ENCODE measurements around the gene SORCS2.

Gene SORCS2

DNA sequence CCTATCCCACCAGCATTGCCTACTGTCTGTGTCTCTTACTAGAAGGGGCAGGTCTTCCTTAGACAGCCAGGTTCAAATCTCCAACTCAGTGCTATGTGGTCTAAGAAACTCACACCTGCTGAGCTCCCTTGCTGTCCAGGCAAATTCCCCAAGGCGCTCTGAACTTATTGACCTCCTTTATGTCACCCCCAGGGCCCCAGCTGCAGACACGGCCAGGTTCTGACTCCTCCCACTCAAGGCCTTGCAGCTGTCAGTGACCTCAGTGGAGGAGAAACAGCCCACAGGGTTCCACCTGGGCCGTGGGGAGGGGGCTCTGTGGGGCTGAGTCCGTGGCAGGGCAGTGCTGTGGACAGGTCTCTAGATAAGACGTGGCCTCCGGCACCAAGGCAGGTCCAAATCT lies 284.5 kb downstream of the SORCS2 start:
- no peaks in the 10 kb centered on the region; the same call in 1 of the 2 replicates for H3K27me3 ChIP-seq (replicated peaks; ENCODE audit: control insufficient read depth, insufficient read depth, low read length)
- TF ChIP-seq, protein P1, sequence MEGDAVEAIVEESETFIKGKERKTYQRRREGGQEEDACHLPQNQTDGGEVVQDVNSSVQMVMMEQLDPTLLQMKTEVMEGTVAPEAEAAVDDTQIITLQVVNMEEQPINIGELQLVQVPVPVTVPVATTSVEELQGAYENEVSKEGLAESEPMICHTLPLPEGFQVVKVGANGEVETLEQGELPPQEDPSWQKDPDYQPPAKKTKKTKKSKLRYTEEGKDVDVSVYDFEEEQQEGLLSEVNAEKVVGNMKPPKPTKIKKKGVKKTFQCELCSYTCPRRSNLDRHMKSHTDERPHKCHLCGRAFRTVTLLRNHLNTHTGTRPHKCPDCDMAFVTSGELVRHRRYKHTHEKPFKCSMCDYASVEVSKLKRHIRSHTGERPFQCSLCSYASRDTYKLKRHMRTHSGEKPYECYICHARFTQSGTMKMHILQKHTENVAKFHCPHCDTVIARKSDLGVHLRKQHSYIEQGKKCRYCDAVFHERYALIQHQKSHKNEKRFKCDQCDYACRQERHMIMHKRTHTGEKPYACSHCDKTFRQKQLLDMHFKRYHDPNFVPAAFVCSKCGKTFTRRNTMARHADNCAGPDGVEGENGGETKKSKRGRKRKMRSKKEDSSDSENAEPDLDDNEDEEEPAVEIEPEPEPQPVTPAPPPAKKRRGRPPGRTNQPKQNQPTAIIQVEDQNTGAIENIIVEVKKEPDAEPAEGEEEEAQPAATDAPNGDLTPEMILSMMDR (IDR thresholded peaks at IDR 0.05; ENCODE audit: insufficient read depth, low read length, poor library complexity, severe bottlenecking): no peak

DNA sequence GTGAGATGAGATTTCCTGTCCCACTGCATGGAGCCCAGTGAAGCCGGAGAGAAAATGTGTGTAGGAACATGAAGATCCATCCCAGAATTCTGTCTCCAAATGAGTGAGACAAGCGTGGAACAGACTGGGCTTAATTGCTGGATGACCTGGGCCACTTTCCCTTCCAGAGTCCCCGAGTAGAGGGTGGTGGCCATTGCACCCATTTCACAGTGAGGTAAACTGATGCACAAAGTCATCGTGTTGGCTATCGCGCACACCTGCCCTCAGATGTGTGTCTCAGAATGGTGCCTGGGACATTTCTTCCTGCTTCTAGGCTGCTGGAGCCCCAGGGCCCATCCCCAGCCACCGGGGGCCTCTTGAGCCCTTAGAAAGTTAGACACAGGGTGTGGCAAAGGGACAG lies 285.4 kb downstream of the SORCS2 start:
- Histone ChIP-seq H3K27me3 (replicated peaks; ENCODE audit: control insufficient read depth, insufficient read depth, low read length) (no peaks in the 10 kb centered on the region; the same call in 1 of the 2 replicates), H3K4me3 (replicated peaks; ENCODE audit: low read depth, low read length) (no peak overlapping the region), H3K36me3 (ENCODE audit: control insufficient read depth, insufficient read depth, low read length) (no peaks in the 10 kb centered on the region)
- TF ChIP-seq, protein P1 (IDR thresholded peaks at IDR 0.05; ENCODE audit: insufficient read depth, low read length, poor library complexity, severe bottlenecking): no peak
- no peak for DNase-seq (ENCODE audit: extremely low read depth, insufficient read length)

More for the DNA sequence above, 284.5 kb downstream of the SORCS2 start:
- no peak overlapping the region for H3K4me3 ChIP-seq (replicated peaks; ENCODE audit: low read depth, low read length)
- no peak for DNase-seq (ENCODE audit: extremely low read depth, insufficient read length)
- no peaks in the 10 kb centered on the region for H3K36me3 ChIP-seq (ENCODE audit: control insufficient read depth, insufficient read depth, low read length)

DNA sequence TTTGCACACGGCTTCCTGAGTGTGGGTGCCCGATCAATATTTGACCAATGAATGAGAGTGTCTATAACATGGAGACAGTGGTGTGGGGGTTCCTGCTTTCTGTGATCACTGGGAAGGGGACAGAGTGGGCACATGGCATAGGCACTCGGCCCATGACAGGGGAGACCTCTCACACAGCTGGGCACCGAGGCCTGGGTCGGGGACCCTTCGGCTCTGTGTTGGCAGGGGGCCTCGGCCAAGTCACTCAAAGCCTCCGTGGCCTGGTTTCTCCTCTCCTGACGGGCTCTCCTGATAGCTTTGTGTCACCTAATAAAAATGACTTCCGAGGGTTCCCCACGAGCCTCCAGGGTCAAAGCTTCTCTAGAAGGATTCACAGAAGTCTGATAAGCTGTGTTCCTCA lies 286.3 kb downstream of the SORCS2 start:
- H3K36me3 ChIP-seq (ENCODE audit: control insufficient read depth, insufficient read depth, low read length): no peaks in the 10 kb centered on the region
- no peaks in the 10 kb centered on the region; the same call in 1 of the 2 replicates for H3K27me3 ChIP-seq (replicated peaks; ENCODE audit: control insufficient read depth, insufficient read depth, low read length)
- no peak for DNase-seq (ENCODE audit: extremely low read depth, insufficient read length)
- TF ChIP-seq, protein P1 (IDR thresholded peaks at IDR 0.05; ENCODE audit: insufficient read depth, low read length, poor library complexity, severe bottlenecking): no peak
- no peak overlapping the region for H3K4me3 ChIP-seq (replicated peaks; ENCODE audit: low read depth, low read length)

DNA sequence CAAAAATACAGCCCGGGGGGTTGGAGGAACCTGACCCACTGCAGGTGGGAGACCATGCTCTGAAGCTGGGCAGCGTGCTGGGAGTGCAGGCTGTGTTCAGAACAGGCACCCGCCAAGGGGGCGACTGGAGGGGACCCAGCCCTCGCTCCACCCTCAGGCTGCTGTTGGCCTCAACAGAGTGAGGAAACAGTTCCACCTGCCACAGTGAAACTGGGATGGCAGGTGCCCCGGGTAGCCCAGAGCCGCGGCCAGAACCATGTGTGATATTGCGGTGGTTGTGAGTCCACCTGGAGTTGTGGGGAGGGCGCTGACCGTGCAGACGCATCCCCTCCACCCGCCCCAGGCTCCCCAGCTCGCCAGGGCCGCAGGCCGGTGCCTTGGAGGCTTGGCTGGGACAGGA lies 288.1 kb downstream of the SORCS2 start:
- TF ChIP-seq, protein P1 (IDR thresholded peaks at IDR 0.05; ENCODE audit: insufficient read depth, low read length, poor library complexity, severe bottlenecking): no peak
- Histone ChIP-seq H3K4me3 (replicated peaks; ENCODE audit: low read depth, low read length) (no peak overlapping the region), H3K27me3 (replicated peaks; ENCODE audit: control insufficient read depth, insufficient read depth, low read length) (no peaks in the 10 kb centered on the region; the same call in 1 of the 2 replicates), H3K36me3 (ENCODE audit: control insufficient read depth, insufficient read depth, low read length) (no peaks in the 10 kb centered on the region)
- DNase-seq (ENCODE audit: extremely low read depth, insufficient read length): no peak

GRCh38 chr4:7481227-7481626 lies 288.9 kb downstream of the SORCS2 start:
- TF ChIP-seq, protein P1 (IDR thresholded peaks at IDR 0.05; ENCODE audit: insufficient read depth, low read length, poor library complexity, severe bottlenecking): no peak
- Histone ChIP-seq H3K36me3 (ENCODE audit: control insufficient read depth, insufficient read depth, low read length) (no peaks in the 10 kb centered on the region), H3K27me3 (replicated peaks; ENCODE audit: control insufficient read depth, insufficient read depth, low read length) (no peaks in the 10 kb centered on the region; the same call in 1 of the 2 replicates), H3K4me3 (replicated peaks; ENCODE audit: low read depth, low read length) (no peak overlapping the region)
- no peak for DNase-seq (ENCODE audit: extremely low read depth, insufficient read length)

GRCh38 chr4:7485096-7485495 lies 292.8 kb downstream of the SORCS2 start:
- no peak overlapping the region for H3K4me3 ChIP-seq (replicated peaks; ENCODE audit: low read depth, low read length)
- no peaks in the 10 kb centered on the region for H3K36me3 ChIP-seq (ENCODE audit: control insufficient read depth, insufficient read depth, low read length)
- TF ChIP-seq, protein P1 (IDR thresholded peaks at IDR 0.05; ENCODE audit: insufficient read depth, low read length, poor library complexity, severe bottlenecking): no peak
- DNase-seq (ENCODE audit: extremely low read depth, insufficient read length): no peak
- H3K27me3 ChIP-seq (replicated peaks; ENCODE audit: control insufficient read depth, insufficient read depth, low read length): no peaks in the 10 kb centered on the region; the same call in 1 of the 2 replicates

Data from GM06990 (cell line).